Right cardiac atrium (tissue), 5 donors: ENCODE results near the gene CYP3A5. TPM values are rescaled to one million over a fixed set of nuclear protein-coding genes. Genes with fewer than 3 reads are reported as not detected.

ENCODE experiments used
- ATAC-seq, 2 donors: fragments of 200-7000 bp; cut with Tn5 transposase; one replicate each; pipeline versions ENCODE4 v1.8.0 to v1.9.1; 2020; ENCODE audit warnings: moderate library complexity in 2 of 2, mild to moderate bottlenecking in 1 of 2
- DNase-seq, 3 donors: peaks; one replicate each; pipeline ENCODE4 v3.0.0-alpha.2; 2020
- H3K27ac ChIP-seq: one replicate; pipeline ENCODE4 v1.5.1; 2013; ENCODE audit warnings: mild to moderate bottlenecking, low read length, control low read depth, moderate library complexity
- H3K27me3 ChIP-seq: one replicate; pipeline ENCODE4 v1.6.1; 2013; ENCODE audit not compliant: control insufficient read depth, insufficient read depth
- H3K4me1 ChIP-seq: one replicate; pipeline ENCODE4 v1.6.1; 2013; ENCODE audit warnings: low read length; ENCODE audit not compliant: control insufficient read depth, insufficient read depth
- H3K4me3 ChIP-seq: one replicate; pipeline ENCODE4 v1.5.1; 2013; ENCODE audit warnings: low read length, control low read depth
- H3K9me3 ChIP-seq: one replicate; pipeline ENCODE4 v1.6.1; 2013; ENCODE audit warnings: low read length; ENCODE audit not compliant: control insufficient read depth
- WGBS: extraction: QIAGEN DNeasy Blood & Tissue Kit; methylation state at CpG from one replicate; pipeline ENCODE4 v1.1.7; 2013; 5-methylcytosine and 5-hydroxymethylcytosine counted together
- intact Hi-C, 4 donors: fragments of 100-400 bp; cut with DNase I; formaldehyde crosslinking; loops; one replicate each; pipeline versions ENCODE4 v1.11.0 to v1.14.0; 2022 to 2023
- polyA plus RNA-seq: library from polyadenylated mRNA; stranded (reverse); fragments of 200-250 nt; gene quantifications from one replicate; pipeline ENCODE4 v1.2.3, GENCODE V29; 2013
- total RNA-seq, 4 donors: library from RNA; stranded (reverse); fragmentation: NEBNext Ultra II Directional; extraction: Animal tissue kit (Norgen Biotek cat#: 25700); gene quantifications; one replicate each; pipeline ENCODE4 v1.2.1, GENCODE V29; 2021
- donor health status: healthy with polysubstance abuse.
- donor health status: DM: no; HTN: yes; CAD: no.
- donor health status: DM: no; HTN: no; CAD: no.
- donor health status: DM: no; HTN: yes; CAD: no; lungs with severe emphysema.
- donor health status: DM: yes; HTN: yes; CAD: no.

CYP3A5 gene
- total and polyA plus RNA-seq, 5 donors: 0.09 to 0.84 TPM; not detected in 3

DNA sequence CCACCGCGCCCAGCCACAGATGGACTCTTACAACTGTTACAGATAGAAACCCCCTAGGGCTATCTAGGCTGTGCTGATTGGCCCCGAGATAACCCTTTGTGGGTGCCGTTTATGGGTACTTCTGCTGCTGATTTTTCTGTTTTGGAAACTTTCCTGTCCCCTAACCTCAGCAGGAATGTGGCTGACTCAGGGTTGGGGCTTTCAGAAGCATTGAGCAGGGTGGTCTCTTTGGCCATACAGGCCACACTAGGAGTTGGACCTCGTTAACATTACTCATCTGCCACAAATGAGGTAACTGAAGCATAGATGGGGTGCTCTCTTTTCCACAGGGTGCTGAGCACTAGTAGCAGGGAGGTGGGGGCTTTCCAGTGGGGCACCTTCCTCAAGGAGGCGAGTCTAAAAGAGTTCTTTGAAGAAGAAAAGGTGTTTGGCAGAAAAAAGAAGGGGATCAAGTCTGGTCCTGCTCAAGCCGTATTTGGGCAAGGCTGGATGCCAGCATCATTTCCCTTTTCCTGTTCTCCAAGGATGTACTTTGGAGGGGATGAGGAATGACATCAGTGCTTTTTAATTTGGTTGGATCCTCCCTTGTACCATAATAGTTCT is 56.6 kb downstream of the CYP3A5 start:
- 82% methylated on average over 7 of the region's 7 CpGs for WGBS
- intact Hi-C loops: no loop called here
- H3K27ac ChIP-seq: no peak overlapping the region
- H3K4me3 ChIP-seq: no peak overlapping the region
- DNase-seq (no peak), ATAC-seq (no peak)
- H3K4me1 ChIP-seq: no peaks in the 10 kb centered on the region
- H3K27me3 ChIP-seq: no peaks in the 10 kb centered on the region
- H3K9me3 ChIP-seq: no peaks in the 10 kb centered on the region

DNA sequence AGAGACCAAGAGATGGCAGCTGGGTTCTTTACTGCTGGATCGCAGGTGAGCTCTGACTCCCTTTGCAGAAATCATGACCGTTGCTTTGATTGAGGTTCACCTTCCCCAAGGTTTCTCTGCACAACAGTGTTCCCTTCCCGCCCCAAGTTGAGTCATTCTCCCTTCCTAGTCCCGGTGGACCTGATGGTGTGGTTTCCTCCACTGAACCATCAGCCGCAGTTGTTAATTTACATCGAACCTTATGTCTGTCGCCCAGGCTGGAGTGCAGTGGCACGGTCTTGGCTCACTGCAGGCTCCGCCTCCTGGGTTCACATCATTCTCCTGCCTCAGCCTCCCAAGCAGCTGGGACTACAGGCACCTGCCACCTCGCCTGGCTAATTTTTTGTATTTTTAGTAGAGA is 57.2 kb downstream of the CYP3A5 start:
- Histone ChIP-seq H3K4me3 (no peak overlapping the region), H3K4me1 (peaks cover 2% of the 10 kb centered on the region), H3K27ac (no peak overlapping the region), H3K27me3 (no peaks in the 10 kb centered on the region), H3K9me3 (no peaks in the 10 kb centered on the region)
- intact Hi-C loops: no loop called here
- ATAC-seq (no peak), DNase-seq (no peak)
- 92% methylated on average over 10 of the region's 10 CpGs for WGBS

DNA sequence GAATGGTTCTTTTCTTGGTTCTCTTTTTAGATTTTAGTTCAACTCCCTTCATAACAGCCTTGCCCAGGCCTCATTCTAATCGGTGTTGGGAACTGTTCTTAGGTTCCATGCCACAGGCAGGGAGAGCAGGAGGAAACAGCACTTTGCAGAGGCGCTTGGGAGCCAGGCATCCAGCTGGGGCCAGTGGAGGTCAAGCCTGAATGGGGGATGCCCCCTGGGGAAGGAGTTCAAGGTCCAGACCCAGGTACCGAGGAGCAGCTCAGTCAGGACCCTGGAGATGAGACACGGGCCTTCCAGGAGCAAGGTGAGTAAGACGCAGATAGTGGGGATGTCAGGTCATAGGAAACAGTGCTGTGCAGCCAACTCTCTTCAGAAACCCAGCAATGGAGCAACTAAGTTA is 58.5 kb downstream of the CYP3A5 start:
- no peak for DNase-seq
- intact Hi-C loops: no loop called here
- WGBS: 88% methylated on average over 5 of the region's 5 CpGs

DNA sequence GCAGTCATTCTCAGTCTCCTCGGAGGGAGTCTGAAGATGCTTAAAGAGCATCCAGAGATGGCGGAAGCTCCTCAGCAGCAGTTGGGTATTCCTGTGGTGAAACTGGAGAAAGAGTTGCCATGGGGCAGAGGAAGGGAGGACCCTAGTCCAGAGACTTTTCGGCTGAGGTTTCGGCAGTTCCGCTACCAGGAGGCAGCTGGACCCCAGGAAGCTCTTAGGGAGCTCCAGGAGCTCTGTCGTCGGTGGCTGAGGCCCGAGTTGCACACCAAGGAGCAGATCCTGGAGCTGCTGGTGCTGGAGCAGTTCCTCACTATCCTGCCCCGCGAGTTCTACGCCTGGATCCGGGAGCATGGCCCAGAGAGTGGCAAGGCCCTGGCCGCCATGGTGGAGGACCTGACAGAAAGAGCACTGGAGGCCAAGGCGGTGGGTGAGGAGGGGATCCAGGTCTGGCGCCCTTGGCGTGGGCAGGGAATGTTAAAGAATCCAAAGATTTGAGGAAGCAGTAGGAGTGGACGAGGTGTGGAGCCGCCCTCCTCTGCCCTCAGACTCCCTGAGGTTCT is 60.1 kb downstream of the CYP3A5 start:
- H3K9me3 ChIP-seq: no peaks in the 10 kb centered on the region
- H3K27ac ChIP-seq: no peak overlapping the region
- WGBS: 95% methylated on average over 18 of the region's 18 CpGs
- no peaks in the 10 kb centered on the region for H3K27me3 ChIP-seq
- DNase-seq (peak in 1 of 3 donors; percentile 66), ATAC-seq (no peak)
- no peak overlapping the region for H3K4me3 ChIP-seq
- intact Hi-C loops: no loop called here
- H3K4me1 ChIP-seq: peaks cover 5% of the 10 kb centered on the region

More for the DNA sequence above, 58.5 kb downstream of the CYP3A5 start:
- Histone ChIP-seq H3K27ac (no peak overlapping the region), H3K4me3 (no peak overlapping the region), H3K9me3 (no peaks in the 10 kb centered on the region), H3K27me3 (no peaks in the 10 kb centered on the region), H3K4me1 (peaks cover 5% of the 10 kb centered on the region)
- ATAC-seq: no peak

DNA sequence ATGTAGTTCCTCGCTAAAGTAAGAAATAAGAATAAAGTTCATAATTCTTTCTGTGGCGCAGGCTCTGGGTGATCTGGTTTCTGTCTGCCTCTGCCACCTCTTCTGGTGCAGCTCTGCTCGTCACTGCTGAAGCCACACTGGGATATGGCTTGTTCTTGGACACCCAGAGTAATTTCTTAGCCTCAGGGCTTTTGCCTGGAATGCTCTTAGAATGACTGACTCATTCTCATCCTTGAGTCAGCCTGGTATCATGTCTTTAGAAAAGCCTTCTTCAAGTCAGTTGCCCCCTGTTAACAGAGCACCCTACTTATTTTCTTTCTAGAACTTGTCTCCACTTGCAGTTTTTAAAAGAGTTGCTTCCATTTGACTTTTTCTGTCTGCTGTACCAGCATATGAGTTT is 61.1 kb downstream of the CYP3A5 start:
- H3K27me3 ChIP-seq: no peaks in the 10 kb centered on the region
- peaks cover 5% of the 10 kb centered on the region for H3K4me1 ChIP-seq
- ATAC-seq: no peak
- H3K27ac ChIP-seq: no peak overlapping the region
- 88% methylated on average over 3 of the region's 3 CpGs for WGBS
- H3K9me3 ChIP-seq: no peaks in the 10 kb centered on the region
- no peak for DNase-seq
- H3K4me3 ChIP-seq: no peak overlapping the region
- intact Hi-C loops: no loop called here

DNA sequence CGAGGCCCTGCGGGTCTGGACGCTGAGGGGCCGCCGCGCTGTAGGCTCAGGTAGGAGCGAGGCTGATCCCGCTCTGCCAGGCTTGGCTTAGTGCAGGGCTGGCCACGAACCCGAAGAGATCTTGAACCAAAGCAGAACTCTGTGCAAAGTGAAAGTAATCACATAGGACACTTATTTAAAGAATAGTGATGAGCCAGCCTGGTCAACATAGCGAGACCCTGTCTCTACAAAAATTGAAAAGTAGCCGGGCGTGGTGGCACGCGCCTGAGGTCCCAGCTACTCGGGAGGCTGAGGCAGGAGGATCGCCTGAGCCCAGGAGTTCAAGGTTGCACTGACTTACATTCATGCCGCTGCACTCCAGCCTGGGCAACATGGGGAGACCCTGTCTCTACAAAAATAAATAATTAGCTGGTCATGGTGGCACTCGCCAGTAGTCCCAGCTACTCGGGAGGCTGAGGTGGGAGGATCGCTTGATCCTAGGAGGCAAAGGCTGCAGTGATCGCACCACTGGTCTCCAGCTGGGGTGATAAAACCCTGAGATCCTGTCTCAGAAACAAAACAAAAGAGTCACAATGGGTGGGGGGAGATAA is 62.5 kb downstream of the CYP3A5 start:
- DNase-seq (peak in 1 of 3 donors; percentile 24), ATAC-seq (no peak)
- peak overlapping the region; percentile 80 for H3K4me3 ChIP-seq
- no peaks in the 10 kb centered on the region for H3K9me3 ChIP-seq
- H3K27me3 ChIP-seq: no peaks in the 10 kb centered on the region
- WGBS: 19% methylated on average over 22 of the region's 22 CpGs
- peaks cover 5% of the 10 kb centered on the region for H3K4me1 ChIP-seq
- intact Hi-C loops: no loop called here
- peak overlapping the region; percentile 60 for H3K27ac ChIP-seq

DNA sequence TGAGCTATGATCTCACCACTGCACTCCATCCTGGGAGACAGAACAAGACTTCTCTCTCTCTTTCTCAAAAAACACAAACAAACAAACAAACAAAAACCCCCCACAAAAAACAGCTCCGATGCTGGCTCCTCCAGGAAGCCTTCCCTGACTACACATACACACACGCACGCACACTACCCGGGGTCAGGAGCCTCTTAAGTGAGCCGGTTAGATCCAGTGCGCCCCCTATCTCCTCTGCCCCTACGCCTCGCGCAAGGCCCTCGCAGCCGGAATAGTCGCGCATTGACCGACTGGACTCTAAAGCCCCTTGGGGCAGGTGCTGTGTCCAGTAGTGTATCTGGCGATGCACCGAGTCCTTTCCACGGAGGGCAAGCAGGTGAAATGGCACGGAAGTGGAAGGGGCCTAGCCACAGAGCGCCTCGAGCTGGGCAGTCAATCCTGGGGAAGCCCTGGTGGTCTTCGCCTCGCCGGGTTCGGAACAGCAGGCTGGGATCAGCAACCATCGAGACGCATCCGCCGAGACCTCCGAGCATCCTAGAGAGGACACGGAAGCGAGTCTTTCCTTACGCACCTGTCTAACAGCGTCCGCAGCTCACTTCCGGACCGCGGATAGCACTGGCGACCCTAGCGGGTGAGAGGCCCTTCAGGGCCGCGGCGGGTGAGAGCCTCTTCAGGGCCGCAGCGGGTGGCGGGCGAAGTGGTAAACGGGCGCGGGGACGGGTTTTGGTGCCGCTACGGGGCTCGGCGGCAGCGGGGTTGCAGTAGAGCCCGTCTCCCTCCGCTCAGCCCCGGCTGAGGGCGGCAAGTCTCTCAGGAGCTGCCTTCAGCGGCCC is 63.2 kb downstream of the CYP3A5 start, which contains the start of gene ZSCAN25:
TSS of gene ZSCAN25 (plus strand) at position 588 of the 833 bp plus-strand sequence. CDS start 2,661 bp downstream, outside the sequence.
- no peaks in the 10 kb centered on the region for H3K9me3 ChIP-seq
- under 1% methylated on average over 60 of the region's 60 CpGs for WGBS
- intact Hi-C loops: no loop called here
- peaks cover 5% of the 10 kb centered on the region for H3K4me1 ChIP-seq
- peak within 1 kb of the TSS; percentile 80 for H3K4me3 ChIP-seq
- H3K27ac ChIP-seq: peak within 1 kb of the TSS; percentile 60
- DNase-seq (peak; percentile 90 to 95 (median 95)), ATAC-seq (peak; percentile 97 to 98)
- H3K27me3 ChIP-seq: no peaks in the 10 kb centered on the region

DNA sequence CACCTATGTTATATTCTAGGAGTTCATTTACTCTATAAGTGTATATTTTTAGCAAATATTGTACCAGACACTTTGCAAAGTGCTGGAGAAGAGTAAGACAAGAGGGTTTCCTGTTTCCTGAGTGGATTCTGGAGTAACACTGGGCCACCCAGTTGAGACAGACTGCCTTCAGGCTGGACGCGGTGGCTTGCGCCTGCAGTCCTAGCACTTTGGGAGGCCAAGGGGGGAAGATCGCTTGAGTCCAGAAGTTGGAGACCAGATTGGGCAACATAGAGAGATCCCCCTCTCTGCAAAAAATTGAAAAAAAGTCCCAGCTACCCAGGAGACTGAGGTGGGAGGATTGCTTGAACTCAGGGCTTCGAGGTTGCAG is 63.8 kb downstream of the CYP3A5 start:
- H3K27me3 ChIP-seq: no peaks in the 10 kb centered on the region
- ATAC-seq (no peak), DNase-seq (no peak)
- peak overlapping the region; percentile 80 for H3K4me3 ChIP-seq
- WGBS: 86% methylated on average over 5 of the region's 5 CpGs
- H3K9me3 ChIP-seq: no peaks in the 10 kb centered on the region
- H3K27ac ChIP-seq: no peak overlapping the region
- H3K4me1 ChIP-seq: peaks cover 5% of the 10 kb centered on the region
- intact Hi-C loops: no loop called here

DNA sequence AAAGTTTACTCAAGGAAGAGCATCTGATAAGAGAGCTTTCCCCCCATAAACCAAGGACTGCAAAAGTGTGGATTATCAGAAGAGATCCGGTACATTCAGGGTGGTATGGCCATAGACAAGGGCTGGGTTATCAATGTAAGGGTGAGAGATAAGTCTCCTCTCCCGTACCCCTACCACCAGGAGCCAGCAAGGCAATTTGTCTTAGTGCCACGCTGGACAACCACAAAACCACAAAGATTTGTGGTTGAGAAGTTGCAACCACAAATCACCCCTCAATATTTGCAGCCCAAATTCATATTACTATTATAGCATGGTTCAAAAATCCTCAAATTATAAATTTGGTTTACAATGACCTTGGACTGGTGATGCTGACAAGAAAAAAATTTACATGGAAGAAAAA is 65.3 kb downstream of the CYP3A5 start:
- intact Hi-C loops: no loop called here
- H3K27me3 ChIP-seq: no peaks in the 10 kb centered on the region
- ATAC-seq (no peak), DNase-seq (no peak)
- no peaks in the 10 kb centered on the region for H3K9me3 ChIP-seq
- no peak overlapping the region for H3K4me3 ChIP-seq
- no peak overlapping the region for H3K27ac ChIP-seq
- 67% methylated on average over 3 of the region's 3 CpGs for WGBS
- peaks cover 5% of the 10 kb centered on the region for H3K4me1 ChIP-seq

DNA sequence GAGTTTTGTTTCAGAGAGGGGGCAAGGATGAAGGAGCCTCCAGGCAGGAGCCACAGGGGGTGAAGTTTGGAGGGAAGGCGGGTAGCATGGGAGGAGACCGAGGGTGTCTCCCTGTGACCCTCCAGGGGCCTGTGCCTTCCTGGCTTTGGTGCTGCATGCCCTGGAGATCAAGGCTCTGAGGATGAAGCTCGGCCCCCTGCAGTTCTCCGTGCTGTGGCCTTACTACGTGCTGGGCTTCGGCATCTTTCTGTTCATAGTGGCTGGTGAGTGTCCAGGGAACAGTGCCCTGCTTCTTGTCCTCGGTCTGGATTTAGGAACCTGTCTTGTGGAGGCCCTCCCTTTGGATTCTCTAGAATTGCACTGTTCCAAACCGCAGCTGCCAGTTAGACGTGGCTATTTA is 72.2 kb downstream of the CYP3A5 start:
- 74% methylated on average over 9 of the region's 9 CpGs for whole genome bisulfite sequencing
- Histone ChIP-seq H3K4me3 (no peak overlapping the region), H3K9me3 (no peaks in the 10 kb centered on the region), H3K27ac (no peak overlapping the region), H3K27me3 (no peaks in the 10 kb centered on the region), H3K4me1 (no peaks in the 10 kb centered on the region)
- intact Hi-C loops: no loop called here
- DNase-seq (no peak), ATAC-seq (no peak)

DNA sequence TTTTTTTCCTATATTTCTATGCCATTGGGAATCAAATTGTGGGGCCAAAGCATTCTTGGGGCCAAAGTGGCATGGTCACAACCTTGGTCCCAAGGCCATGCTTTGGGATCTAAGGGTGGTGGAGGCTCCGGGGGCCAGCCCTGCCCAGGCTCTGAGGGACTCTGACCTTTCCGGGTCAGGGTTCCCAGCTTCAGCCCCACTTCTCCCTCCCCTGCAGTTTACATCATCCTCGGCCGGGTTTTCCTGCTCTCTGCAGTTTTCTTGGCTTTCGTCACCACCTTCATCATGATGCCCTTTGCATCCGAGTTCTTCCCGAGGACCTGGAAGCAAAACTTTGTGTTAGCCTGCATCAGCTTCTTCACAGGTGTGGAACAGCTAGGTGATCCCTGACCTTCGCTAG is 73.3 kb downstream of the CYP3A5 start:
- Histone ChIP-seq H3K9me3 (no peaks in the 10 kb centered on the region), H3K4me1 (no peaks in the 10 kb centered on the region), H3K4me3 (no peak overlapping the region), H3K27me3 (no peaks in the 10 kb centered on the region), H3K27ac (no peak overlapping the region)
- intact Hi-C loops: no loop called here
- ATAC-seq (no peak), DNase-seq (no peak)
- WGBS: 73% methylated on average over 8 of the region's 8 CpGs
